Measurements from ENCODE around the gene NUDT12. TPM values are rescaled to one million over a fixed set of nuclear protein-coding genes. Genes with fewer than 3 reads are reported as not detected.
A peak's percentile ranks its signal among the peaks of the same experiment; 100 is the strongest.

NUDT12 gene
- 7.2 TPM for total RNA-seq (ENCODE audit: insufficient read depth, low replicate concordance)

GRCh38 chr5:103562453-103563157 is at the start of gene NUDT12:
NUDT12 (minus strand) TSS chr5:103562789; CDS start chr5:103560248, 2,541 bp downstream.
- DNase-seq (ENCODE audit: low spot score): peak; percentile 86

GRCh38 chr5:103607346-103607745 is 44.8 kb upstream of the NUDT12 start:
- no peak for DNase-seq (ENCODE audit: low spot score)

GRCh38 chr5:103605277-103605676 is 42.7 kb upstream of the NUDT12 start:
- DNase-seq (ENCODE audit: low spot score): no peak

GRCh38 chr5:103602438-103602837 is 39.8 kb upstream of the NUDT12 start:
- DNase-seq (ENCODE audit: low spot score): no peak

GRCh38 chr5:103601314-103601713 is 38.7 kb upstream of the NUDT12 start:
- no peak for DNase-seq (ENCODE audit: low spot score)

- no peak for DNase-seq (ENCODE audit: low spot score)
Measured at GRCh38 chr5:103600086-103600485, 37.5 kb upstream of the NUDT12 start.

- no peak for DNase-seq (ENCODE audit: low spot score)
Measured at GRCh38 chr5:103598997-103599566, 36.5 kb upstream of the NUDT12 start.

GRCh38 chr5:103590221-103590620 is 27.6 kb upstream of the NUDT12 start:
- no peak for DNase-seq (ENCODE audit: low spot score)

GRCh38 chr5:103589776-103590175 is 27.2 kb upstream of the NUDT12 start:
- DNase-seq (ENCODE audit: low spot score): no peak

- no peak for DNase-seq (ENCODE audit: low spot score)
Measured at GRCh38 chr5:103589357-103589756, 26.8 kb upstream of the NUDT12 start.

GRCh38 chr5:103587185-103587748 is 24.7 kb upstream of the NUDT12 start:
- DNase-seq (ENCODE audit: low spot score): peak; percentile 72

GRCh38 chr5:103582364-103582763 is 19.8 kb upstream of the NUDT12 start:
- DNase-seq (ENCODE audit: low spot score): peak; percentile 52

- DNase-seq (ENCODE audit: low spot score): no peak
Measured at GRCh38 chr5:103573411-103573810, 10.8 kb upstream of the NUDT12 start.

- DNase-seq (ENCODE audit: low spot score): no peak
Measured at GRCh38 chr5:103572454-103572853, 9.9 kb upstream of the NUDT12 start.

GRCh38 chr5:103571730-103572129 is 9.1 kb upstream of the NUDT12 start:
- no peak for DNase-seq (ENCODE audit: low spot score)

- no peak for DNase-seq (ENCODE audit: low spot score)
Measured at GRCh38 chr5:103569313-103570060, 6.9 kb upstream of the NUDT12 start.

- DNase-seq (ENCODE audit: low spot score): no peak
Measured at GRCh38 chr5:103565719-103566118, 3.1 kb upstream of the NUDT12 start.

GRCh38 chr5:103561685-103562452 is 720 bp downstream of the NUDT12 start:
- DNase-seq (ENCODE audit: low spot score): peak; percentile 7

GRCh38 chr5:103560826-103561225 is 1.8 kb downstream of the NUDT12 start:
- DNase-seq (ENCODE audit: low spot score): no peak

- no peak for DNase-seq (ENCODE audit: low spot score)
Measured at GRCh38 chr5:103546858-103547257, 15.7 kb downstream of the NUDT12 start.

- peak; percentile 54 for DNase-seq (ENCODE audit: low spot score)
Measured at GRCh38 chr5:103542441-103542840, 20.1 kb downstream of the NUDT12 start.

GRCh38 chr5:103541569-103541968 is 21.0 kb downstream of the NUDT12 start:
- no peak for DNase-seq (ENCODE audit: low spot score)

Data from umbilical cord (tissue), 2 donors.